ENCODE data around the gene PNPLA1. TPM values are rescaled to one million over a fixed set of nuclear protein-coding genes. Genes with fewer than 3 reads are reported as not detected.
"Not testable (repeated sequence)": the region's sequence is repeated elsewhere in the genome, so short reads cannot be mapped to it uniquely, and the experiment has no call there.

PNPLA1 gene
- total RNA-seq, 1 donor from 2014 or later: not detected

DNA sequence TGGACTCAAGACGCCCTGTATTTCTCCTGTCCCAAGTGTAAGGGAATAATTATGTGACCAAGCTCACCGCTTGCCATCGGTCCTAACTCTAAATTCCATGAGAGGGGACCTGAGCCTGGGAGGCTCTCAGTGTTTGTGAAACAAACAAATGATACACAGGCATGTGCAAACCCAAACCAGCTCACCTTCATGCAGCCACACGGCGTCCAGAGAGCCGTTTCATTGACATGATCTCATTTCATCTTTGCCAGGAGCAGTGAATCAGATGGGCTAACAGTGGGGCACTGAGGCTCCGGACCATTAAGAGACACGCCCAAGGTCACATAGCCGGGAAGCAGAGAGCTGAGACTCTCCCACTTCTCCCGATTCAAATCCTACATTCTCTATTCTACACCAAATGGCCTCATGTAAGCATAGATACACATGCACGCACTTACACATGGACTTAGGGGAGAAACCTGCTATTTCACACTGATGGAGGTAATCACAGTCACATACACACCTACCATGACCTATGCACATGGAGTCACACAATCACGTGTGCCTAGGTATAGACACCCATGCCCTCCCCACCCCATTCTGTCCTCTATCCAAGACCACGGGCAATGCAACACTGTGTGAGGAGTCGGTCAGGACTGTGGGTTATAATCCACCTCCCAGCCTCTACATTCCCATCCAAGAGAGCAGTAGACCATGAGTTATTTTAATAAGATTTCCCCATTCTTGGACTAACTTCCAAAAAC is 65.8 kb downstream of the PNPLA1 start:
- Mint-ChIP-seq H3K9me3 (ENCODE audit: unreplicated experiment) (peaks cover 4% of the 10 kb centered on the region), H3K27ac (ENCODE audit: unreplicated experiment) (no peak overlapping the region), H3K27me3 (ENCODE audit: unreplicated experiment) (peaks cover 7% of the 10 kb centered on the region), H3K36me3 (ENCODE audit: unreplicated experiment) (no peaks in the 10 kb centered on the region), H3K4me1 (ENCODE audit: low read depth, unreplicated experiment) (peaks cover 31% of the 10 kb centered on the region), H3K4me3 (ENCODE audit: unreplicated experiment) (no peak overlapping the region)
- DNase-seq: no peak
- TF ChIP-seq CTCF (IDR thresholded peaks at IDR 0.05; ENCODE audit: partially characterized antibody, unreplicated experiment): no peak

DNA sequence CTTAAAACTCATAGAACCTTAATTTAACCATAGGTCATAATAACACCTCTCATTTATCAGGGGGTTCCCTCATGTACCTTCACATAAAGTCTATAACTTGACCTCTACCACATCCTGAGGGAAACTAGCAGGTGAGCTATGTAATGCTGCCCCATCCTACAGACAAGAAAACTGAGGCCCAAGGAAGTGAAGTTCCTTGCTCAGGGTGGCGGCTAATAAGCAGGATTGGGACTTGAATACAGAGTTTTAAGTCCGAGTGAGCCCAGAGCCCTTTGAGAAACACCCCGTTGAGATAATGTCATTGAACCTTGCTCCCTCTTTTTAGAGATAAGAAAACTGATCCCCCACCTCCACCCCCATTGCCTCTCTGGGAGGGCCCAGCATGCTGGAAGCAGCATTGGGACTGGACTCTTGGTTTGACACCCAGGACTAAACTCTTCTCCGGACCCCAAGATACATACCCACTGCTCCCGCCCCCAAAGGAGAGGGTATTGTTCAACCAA is 66.4 kb downstream of the PNPLA1 start:
- H3K9me3 Mint-ChIP-seq (ENCODE audit: unreplicated experiment): peaks cover 4% of the 10 kb centered on the region
- TF ChIP-seq CTCF (IDR thresholded peaks at IDR 0.05; ENCODE audit: partially characterized antibody, unreplicated experiment): no peak
- peaks cover 7% of the 10 kb centered on the region for H3K27me3 Mint-ChIP-seq (ENCODE audit: unreplicated experiment)

DNA sequence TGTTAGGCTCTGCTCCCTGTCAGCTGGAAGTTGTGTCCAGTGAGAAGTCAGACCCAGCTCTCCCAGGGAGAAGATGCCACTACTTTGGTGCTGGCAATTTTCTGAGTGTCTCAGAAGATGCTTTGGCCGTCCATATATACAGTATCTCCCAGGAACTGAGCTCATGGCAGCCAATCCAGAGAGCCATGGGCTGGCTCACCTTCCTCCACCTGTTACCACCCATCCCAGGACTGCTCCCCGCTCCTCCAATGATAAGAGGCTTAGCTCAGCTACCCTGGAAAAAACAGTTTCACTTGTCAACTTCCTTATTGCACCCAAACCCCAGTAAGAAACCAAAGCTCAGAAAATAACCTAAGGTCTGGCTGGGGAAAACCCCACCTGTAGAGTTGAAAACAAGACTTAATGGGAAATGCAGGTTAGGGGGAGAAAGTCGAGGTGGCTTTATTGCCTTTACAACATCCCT is 67.0 kb downstream of the PNPLA1 start, which contains the start of gene BNIP5:
TSS of gene BNIP5 (minus strand) at position 110 of the 463 bp plus-strand sequence. CDS start 6,198 bp downstream, outside the sequence.
- Mint-ChIP-seq H3K27ac (ENCODE audit: unreplicated experiment) (no peak within 1 kb of the TSS), H3K36me3 (ENCODE audit: unreplicated experiment) (no peaks in the 10 kb centered on the region), H3K9me3 (ENCODE audit: unreplicated experiment) (peaks cover 4% of the 10 kb centered on the region), H3K27me3 (ENCODE audit: unreplicated experiment) (peaks cover 7% of the 10 kb centered on the region), H3K4me3 (ENCODE audit: unreplicated experiment) (no peak within 1 kb of the TSS), H3K4me1 (ENCODE audit: low read depth, unreplicated experiment) (peaks cover 31% of the 10 kb centered on the region)
- DNase-seq: no peak
- no peak for TF ChIP-seq CTCF (IDR thresholded peaks at IDR 0.05; ENCODE audit: partially characterized antibody, unreplicated experiment)

More for the DNA sequence above, 66.4 kb downstream of the PNPLA1 start:
- Mint-ChIP-seq H3K4me1 (ENCODE audit: low read depth, unreplicated experiment) (peaks cover 31% of the 10 kb centered on the region), H3K27ac (ENCODE audit: unreplicated experiment) (no peak overlapping the region), H3K36me3 (ENCODE audit: unreplicated experiment) (no peaks in the 10 kb centered on the region), H3K4me3 (ENCODE audit: unreplicated experiment) (no peak overlapping the region)
- DNase-seq: no peak

- DNase-seq: no peak
- peaks cover 2% of the 10 kb centered on the region for H3K9me3 Mint-ChIP-seq (ENCODE audit: unreplicated experiment)
- H3K27ac Mint-ChIP-seq (ENCODE audit: unreplicated experiment): no peak overlapping the region
- no peak for TF ChIP-seq CTCF (IDR thresholded peaks at IDR 0.05; ENCODE audit: partially characterized antibody, unreplicated experiment)
- H3K36me3 Mint-ChIP-seq (ENCODE audit: unreplicated experiment): no peaks in the 10 kb centered on the region
- peaks cover 5% of the 10 kb centered on the region for H3K27me3 Mint-ChIP-seq (ENCODE audit: unreplicated experiment)
- no peak overlapping the region for H3K4me3 Mint-ChIP-seq (ENCODE audit: unreplicated experiment)
- H3K4me1 Mint-ChIP-seq (ENCODE audit: low read depth, unreplicated experiment): peaks cover 24% of the 10 kb centered on the region
Measured at GRCh38 chr6:36337814-36338213, 68.0 kb downstream of the PNPLA1 start.

- not testable (repeated sequence) for H3K36me3 Mint-ChIP-seq (ENCODE audit: unreplicated experiment); DNase-seq; H3K4me3 Mint-ChIP-seq (ENCODE audit: unreplicated experiment); H3K27ac Mint-ChIP-seq (ENCODE audit: unreplicated experiment); H3K27me3 Mint-ChIP-seq (ENCODE audit: unreplicated experiment); H3K9me3 Mint-ChIP-seq (ENCODE audit: unreplicated experiment)
- H3K4me1 Mint-ChIP-seq (ENCODE audit: low read depth, unreplicated experiment): peaks cover 20% of the 10 kb centered on the region
Measured at GRCh38 chr6:36338223-36338622, 68.4 kb downstream of the PNPLA1 start.
